Loucy (cell line): Measurements from ENCODE around the gene PARP12.

ENCODE experiments used
- EZH2phosphoT487 ChIP-seq: fragments of 200-600 bp; IDR thresholded peaks from 2 replicates; pipeline ENCODE4 v1.6.1; 2018; ENCODE audit warnings: antibody characterized with exemption, mild to moderate bottlenecking, moderate library complexity, borderline replicate concordance
- TF ChIP-seq, protein P1 (sequence below): fragments of 200-600 bp; sonication (generic); conservative IDR thresholded peaks from 2 replicates; pipeline ENCODE4 v1.5.1; 2014; ENCODE audit warnings: mild to moderate bottlenecking, antibody characterized with exemption, low read length

DNA sequence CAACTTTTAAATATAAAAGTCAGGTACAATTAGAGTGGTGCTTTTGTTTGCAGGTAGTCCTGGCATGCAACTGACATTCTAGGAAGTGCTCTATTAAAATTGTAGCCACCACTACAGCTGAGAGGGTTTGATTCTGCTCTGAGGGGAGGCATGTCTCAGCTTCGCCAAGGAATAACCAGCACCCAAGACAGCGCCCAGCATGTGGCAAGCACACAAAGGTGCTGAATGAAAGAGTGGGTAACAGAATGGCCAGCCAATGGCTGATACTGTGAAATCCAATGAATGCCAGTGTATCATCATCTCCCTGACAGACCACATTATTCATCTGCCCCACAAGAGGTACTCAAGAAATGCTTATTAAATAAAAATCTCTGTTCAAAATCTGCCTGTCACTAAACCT is 6.9 kb downstream of the PARP12 start:
- TF ChIP-seq, protein P1, sequence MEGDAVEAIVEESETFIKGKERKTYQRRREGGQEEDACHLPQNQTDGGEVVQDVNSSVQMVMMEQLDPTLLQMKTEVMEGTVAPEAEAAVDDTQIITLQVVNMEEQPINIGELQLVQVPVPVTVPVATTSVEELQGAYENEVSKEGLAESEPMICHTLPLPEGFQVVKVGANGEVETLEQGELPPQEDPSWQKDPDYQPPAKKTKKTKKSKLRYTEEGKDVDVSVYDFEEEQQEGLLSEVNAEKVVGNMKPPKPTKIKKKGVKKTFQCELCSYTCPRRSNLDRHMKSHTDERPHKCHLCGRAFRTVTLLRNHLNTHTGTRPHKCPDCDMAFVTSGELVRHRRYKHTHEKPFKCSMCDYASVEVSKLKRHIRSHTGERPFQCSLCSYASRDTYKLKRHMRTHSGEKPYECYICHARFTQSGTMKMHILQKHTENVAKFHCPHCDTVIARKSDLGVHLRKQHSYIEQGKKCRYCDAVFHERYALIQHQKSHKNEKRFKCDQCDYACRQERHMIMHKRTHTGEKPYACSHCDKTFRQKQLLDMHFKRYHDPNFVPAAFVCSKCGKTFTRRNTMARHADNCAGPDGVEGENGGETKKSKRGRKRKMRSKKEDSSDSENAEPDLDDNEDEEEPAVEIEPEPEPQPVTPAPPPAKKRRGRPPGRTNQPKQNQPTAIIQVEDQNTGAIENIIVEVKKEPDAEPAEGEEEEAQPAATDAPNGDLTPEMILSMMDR: no peak
- no peak for TF ChIP-seq EZH2phosphoT487
